HEK293 (cell line): Measurements from ENCODE around the gene LFNG.

Source experiments
- CTCF ChIA-PET: fragments of 350-600 bp; formaldehyde crosslinking; extraction: SDS; loops from one replicate; lab custom pipeline; 2021; ENCODE audit warnings: antibody characterized with exemption; lab: Yijun Ruan, JAX
- POLR2A ChIA-PET: fragments of 300-600 bp; formaldehyde crosslinking; extraction: SDS; loops from one replicate; lab custom pipeline; 2020; ENCODE audit warnings: antibody characterized with exemption, inconsistent platforms; lab: Yijun Ruan, JAX
- H3K27ac ChIP-seq: fragments of 200-500 bp; sonication (Bioruptor generic); 2 replicates; pipeline ENCODE4 v1.5.1; 2014; ENCODE audit warnings: low read depth, low read length, control low read depth, inconsistent platforms; ENCODE audit errors: extremely low read depth
- H3K36me3 ChIP-seq, 2 experiments: fragments of 200-500 bp in 1 of 2; sonication (Bioruptor generic) in 1 of 2; 1 replicate in 1 of 2; 2 replicates in 1 of 2; pipeline ENCODE4 v1.5.1; 2014 to 2017; ENCODE audit warnings: inconsistent platforms in 2 of 2, low read length in 2 of 2; ENCODE audit not compliant: control insufficient read depth in 2 of 2, insufficient read depth in 1 of 2
- H3K4me1 ChIP-seq: fragments of 200-500 bp; sonication (Bioruptor generic); 2 replicates; pipeline ENCODE4 v1.5.1; 2014; ENCODE audit warnings: mild to moderate bottlenecking, low read length, inconsistent platforms; ENCODE audit not compliant: control insufficient read depth, insufficient read depth
- H3K4me3 ChIP-seq: 2 replicates; pipeline ENCODE4 v1.5.1; 2011; ENCODE audit warnings: low read depth, mild to moderate bottlenecking, control low read depth, low read length, moderate library complexity
- H3K9me3 ChIP-seq: fragments of 200-500 bp; sonication (Bioruptor generic); 2 replicates; pipeline ENCODE4 v1.5.1; 2014; ENCODE audit warnings: low read depth, low read length, inconsistent platforms; ENCODE audit not compliant: control insufficient read depth, insufficient read depth
- HIC1 ChIP-seq: fragments of 450-650 bp; formaldehyde crosslinking; IDR thresholded peaks from 2 replicates; pipeline ENCODE4 v1.5.1; 2016; ENCODE audit warnings: missing biosample characterization, missing genetic modification characterization
- KLF7 ChIP-seq: fragments of 450-650 bp; formaldehyde crosslinking; IDR thresholded peaks from 2 replicates; pipeline ENCODE4 v1.5.1; 2016; ENCODE audit warnings: missing biosample characterization, missing genetic modification characterization, borderline replicate concordance
- PRDM4 ChIP-seq: fragments of 450-650 bp; formaldehyde crosslinking; IDR thresholded peaks from 2 replicates; pipeline ENCODE4 v1.5.1; 2017; ENCODE audit warnings: missing biosample characterization, missing genetic modification characterization
- TSHZ1 ChIP-seq: fragments of 450-650 bp; formaldehyde crosslinking; IDR thresholded peaks from 2 replicates; pipeline ENCODE4 v1.5.1; 2016; ENCODE audit warnings: missing biosample characterization, missing genetic modification characterization, borderline replicate concordance
- ZBTB49 ChIP-seq: fragments of 450-650 bp; formaldehyde crosslinking; IDR thresholded peaks from 2 replicates; pipeline ENCODE4 v1.5.1; 2016; ENCODE audit warnings: missing biosample characterization, missing genetic modification characterization, low read depth
- ZFHX2 ChIP-seq: fragments of 450-650 bp; formaldehyde crosslinking; conservative IDR thresholded peaks from 2 replicates; pipeline ENCODE4 v1.5.1; 2016; ENCODE audit warnings: missing biosample characterization, missing genetic modification characterization
- ZNF10 ChIP-seq: fragments of 450-650 bp; formaldehyde crosslinking; IDR thresholded peaks from 2 replicates; pipeline ENCODE4 v1.5.1; 2017; ENCODE audit warnings: missing biosample characterization, missing genetic modification characterization
- ZNF132 ChIP-seq: fragments of 450-650 bp; formaldehyde crosslinking; IDR thresholded peaks from 2 replicates; pipeline ENCODE4 v1.5.1; 2017; ENCODE audit warnings: missing biosample characterization, missing genetic modification characterization, borderline replicate concordance
- ZNF211 ChIP-seq: fragments of 450-650 bp; formaldehyde crosslinking; IDR thresholded peaks from 2 replicates; pipeline ENCODE4 v1.5.1; 2016; ENCODE audit warnings: low read depth, missing biosample characterization, missing genetic modification characterization
- ZNF223 ChIP-seq: fragments of 450-650 bp; formaldehyde crosslinking; IDR thresholded peaks from 2 replicates; pipeline ENCODE4 v1.5.1; 2016; ENCODE audit warnings: missing biosample characterization, missing genetic modification characterization
- ZNF324 ChIP-seq: fragments of 450-650 bp; formaldehyde crosslinking; IDR thresholded peaks from 2 replicates; pipeline ENCODE4 v1.5.1; 2016; ENCODE audit warnings: missing biosample characterization, missing genetic modification characterization
- ZNF544 ChIP-seq: fragments of 450-650 bp; formaldehyde crosslinking; IDR thresholded peaks from 2 replicates; pipeline ENCODE4 v1.5.0; 2017; ENCODE audit warnings: missing biosample characterization, missing genetic modification characterization
- ZNF549 ChIP-seq: fragments of 450-650 bp; IDR thresholded peaks from 2 replicates; pipeline ENCODE4 v1.5.1; 2018; ENCODE audit warnings: missing biosample characterization, missing genetic modification characterization, mild to moderate bottlenecking, inconsistent platforms, moderate library complexity
- ZNF629 ChIP-seq: fragments of 450-650 bp; formaldehyde crosslinking; IDR thresholded peaks from 2 replicates; pipeline ENCODE4 v1.5.1; 2017; ENCODE audit warnings: missing biosample characterization, missing genetic modification characterization
- ZNF639 ChIP-seq: fragments of 450-650 bp; formaldehyde crosslinking; IDR thresholded peaks from 2 replicates; pipeline ENCODE4 v1.5.1; 2016; ENCODE audit warnings: missing biosample characterization, missing genetic modification characterization
- ZNF777 ChIP-seq: fragments of 450-650 bp; formaldehyde crosslinking; IDR thresholded peaks from 2 replicates; pipeline ENCODE4 v1.5.1; 2017; ENCODE audit warnings: missing biosample characterization, missing genetic modification characterization, borderline replicate concordance
- ZSCAN16 ChIP-seq: fragments of 450-650 bp; formaldehyde crosslinking; IDR thresholded peaks from 2 replicates; pipeline ENCODE4 v1.5.1; 2016; ENCODE audit warnings: missing biosample characterization, missing genetic modification characterization

LFNG gene

GRCh38 chr7:2498708-2499107 lies 20.9 kb upstream of the LFNG start (continued):
- TF ChIP-seq ZNF549 (tag by site-specific recombination) (no peak), ZNF777 (tag by site-specific recombination) (no peak), PRDM4 (tag by site-specific recombination) (no peak), ZNF10 (tag by site-specific recombination) (no peak)

- Histone ChIP-seq H3K4me1 (no peaks in the 10 kb centered on the region), H3K4me3 (no peak overlapping the region), H3K36me3 (no peaks in the 10 kb centered on the region), H3K9me3 (no peaks in the 10 kb centered on the region), H3K27ac (no peak overlapping the region)
- POLR2A ChIA-PET: no interaction called here
- TF ChIP-seq ZNF10 (tag by site-specific recombination) (no peak), ZNF324 (tag by site-specific recombination) (no peak), HIC1 (tag by site-specific recombination) (no peak)
- CTCF ChIA-PET: interaction anchor here (0.5 kb wide), 2 partner anchors 8 to 18 kb away, joined by 4 read pairs; no protein-coding TSS in a partner anchor
Measured at GRCh38 chr7:2499181-2499580, 20.4 kb upstream of the LFNG start.

- no peaks in the 10 kb centered on the region for H3K4me1 ChIP-seq
- no peak overlapping the region for H3K27ac ChIP-seq
Measured at GRCh38 chr7:2499719-2500430, 19.7 kb upstream of the LFNG start.

GRCh38 chr7:2500701-2501100 lies 18.9 kb upstream of the LFNG start:
- no peaks in the 10 kb centered on the region for H3K4me1 ChIP-seq
- no peaks in the 10 kb centered on the region for H3K9me3 ChIP-seq
- H3K27ac ChIP-seq: no peak overlapping the region
- POLR2A ChIA-PET: no interaction called here
- H3K36me3 ChIP-seq: no peaks in the 10 kb centered on the region
- CTCF ChIA-PET: interaction anchor here (0.6 to 0.7 kb wide), 2 partner anchors 27 to 30 kb away, joined by 3 read pairs; no protein-coding TSS in a partner anchor
- H3K4me3 ChIP-seq: no peak overlapping the region
- TF ChIP-seq ZBTB49 (tag by site-specific recombination): no peak
- no peak for TF ChIP-seq TSHZ1
- TF ChIP-seq ZNF132 (tag by site-specific recombination): no peak
- TF ChIP-seq ZNF211 (tag by site-specific recombination): no peak
- no peak for TF ChIP-seq ZSCAN16 (tag by site-specific recombination)

More at GRCh38 chr7:2499719-2500430, 19.7 kb upstream of the LFNG start:
- POLR2A ChIA-PET: no interaction called here
- no peak overlapping the region for H3K4me3 ChIP-seq
- no peaks in the 10 kb centered on the region for H3K9me3 ChIP-seq
- TF ChIP-seq ZNF223 (no peak), ZNF544 (no peak), ZNF639 (no peak), ZFHX2 (tag by site-specific recombination) (no peak), ZNF629 (no peak), KLF7 (tag by site-specific recombination) (no peak), ZNF549 (tag by site-specific recombination) (no peak)
- CTCF ChIA-PET: no interaction called here
- H3K36me3 ChIP-seq: no peaks in the 10 kb centered on the region
